Uterus (tissue), 4 donors: ENCODE data around the gene ALPG. TPM values are rescaled to one million over a fixed set of nuclear protein-coding genes. Genes with fewer than 3 reads are reported as not detected.

Source experiments
- DNase-seq, 2 donors: peaks; one replicate each; pipeline ENCODE4 v3.0.0-alpha.2; 2019 to 2020
- H3K27ac ChIP-seq, 2 donors: fragments of 200-600 bp; sonication (generic); 1 replicate in 1 of 2; 2 replicates in 1 of 2; pipeline ENCODE4 v1.5.1; 2016 to 2018
- H3K27me3 ChIP-seq, 2 donors: fragments of 200-600 bp; sonication (generic); one replicate each; pipeline ENCODE4 v1.5.1; 2018 to 2019; ENCODE audit warnings: control low read depth in 1 of 2
- H3K36me3 ChIP-seq, 2 donors: fragments of 200-600 bp; sonication (generic); one replicate each; pipeline ENCODE4 v1.5.1; 2019; ENCODE audit warnings: control low read depth in 1 of 2
- H3K4me1 ChIP-seq, 2 donors: fragments of 200-600 bp; sonication (generic); one replicate each; pipeline ENCODE4 v1.5.1; 2018 to 2019; ENCODE audit warnings: control low read depth in 1 of 2
- H3K4me3 ChIP-seq, 2 donors: fragments of 200-600 bp; sonication (generic); 1 replicate in 1 of 2; 2 replicates in 1 of 2; pipeline ENCODE4 v1.5.1; 2018 to 2019; ENCODE audit warnings: mild to moderate bottlenecking in 1 of 2
- H3K9me3 ChIP-seq, 2 donors: fragments of 200-600 bp; sonication (generic); one replicate each; pipeline ENCODE4 v1.5.1; 2019; ENCODE audit warnings: control low read depth in 1 of 2
- POLR2A ChIP-seq, 2 donors: fragments of 450-650 bp; IDR thresholded peaks; one replicate each; pipeline ENCODE4 v1.6.1; 2016; ENCODE audit warnings: antibody characterized with exemption in 2 of 2, mild to moderate bottlenecking in 1 of 2, moderate library complexity in 1 of 2
- intact Hi-C: fragments of 100-400 bp; cut with DNase I; formaldehyde crosslinking; loops from one replicate; pipeline ENCODE4 v1.15.1; 2023; ENCODE audit warnings: low total_unique reads
- total RNA-seq, 4 donors: library from RNA; depleted of rRNA in 3 of 4; stranded (reverse); fragments of >200 nt in 3 of 4; gene quantifications; one replicate each; pipeline versions ENCODE4 v1.1.0 to v1.2.4, GENCODE V29; 2014 to 2023
- TF ChIP-seq, protein P1 (sequence below), 4 experiments: fragments of 200-600 bp in 2 of 4; fragments of 450-650 bp in 2 of 4; sonication (generic) in 2 of 4; IDR thresholded peaks; one replicate each; pipeline ENCODE4 v1.5.1; 2016 to 2019; ENCODE audit warnings: antibody characterized with exemption in 4 of 4, mild to moderate bottlenecking in 2 of 4, moderate library complexity in 1 of 4
- donor health status: DM: yes; HTN: yes; CAD: no.

The ALPG gene
- total RNA-seq, 4 donors from 2014 or later = not detected

DNA sequence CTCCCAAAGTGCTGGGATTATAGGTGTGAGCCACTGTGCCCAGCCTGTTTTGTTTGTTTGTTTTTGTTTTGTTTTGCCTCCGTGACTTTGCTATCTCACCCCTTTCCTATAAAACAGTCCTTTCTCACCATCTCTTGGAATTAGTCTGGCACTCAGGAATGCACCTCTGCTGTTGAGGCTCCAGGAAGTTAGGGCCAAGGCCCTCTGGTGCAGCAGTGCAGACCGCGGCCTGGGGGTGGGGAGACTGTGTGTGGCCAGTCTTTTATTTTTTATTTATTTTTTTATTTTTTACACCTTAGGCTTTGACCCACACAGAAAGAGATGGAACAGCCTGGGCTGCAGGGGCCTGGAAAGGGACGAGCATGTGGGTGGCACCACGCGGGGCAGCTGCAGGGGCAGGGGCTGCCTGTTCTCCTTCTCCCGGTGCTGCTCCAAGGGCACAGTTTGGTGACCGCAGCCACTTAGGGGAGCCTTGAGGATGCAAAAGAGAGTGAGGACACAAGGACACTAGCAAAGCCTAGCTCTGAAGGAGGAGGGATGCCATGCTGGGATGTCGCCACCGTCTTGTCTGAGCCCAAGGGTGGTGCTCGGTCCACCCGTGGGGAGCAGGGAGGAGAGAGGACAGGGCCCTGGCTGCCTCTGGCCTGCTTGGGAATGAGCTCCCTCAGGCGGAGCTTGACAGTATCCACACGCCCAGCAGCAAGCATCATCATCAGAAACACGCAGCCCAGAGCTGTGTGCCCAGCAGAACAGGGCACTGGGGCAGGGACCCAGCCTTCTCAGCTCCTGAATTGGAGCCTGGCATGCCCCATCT, 29.9 kb downstream of the ALPG start:
- Histone ChIP-seq H3K9me3 (no peaks in the 10 kb centered on the region), H3K36me3 (no peaks in the 10 kb centered on the region), H3K4me3 (no peak overlapping the region), H3K27me3 (no peaks in the 10 kb centered on the region), H3K4me1 (no peaks in the 10 kb centered on the region), H3K27ac (no peak overlapping the region)
- TF ChIP-seq, protein P1, sequence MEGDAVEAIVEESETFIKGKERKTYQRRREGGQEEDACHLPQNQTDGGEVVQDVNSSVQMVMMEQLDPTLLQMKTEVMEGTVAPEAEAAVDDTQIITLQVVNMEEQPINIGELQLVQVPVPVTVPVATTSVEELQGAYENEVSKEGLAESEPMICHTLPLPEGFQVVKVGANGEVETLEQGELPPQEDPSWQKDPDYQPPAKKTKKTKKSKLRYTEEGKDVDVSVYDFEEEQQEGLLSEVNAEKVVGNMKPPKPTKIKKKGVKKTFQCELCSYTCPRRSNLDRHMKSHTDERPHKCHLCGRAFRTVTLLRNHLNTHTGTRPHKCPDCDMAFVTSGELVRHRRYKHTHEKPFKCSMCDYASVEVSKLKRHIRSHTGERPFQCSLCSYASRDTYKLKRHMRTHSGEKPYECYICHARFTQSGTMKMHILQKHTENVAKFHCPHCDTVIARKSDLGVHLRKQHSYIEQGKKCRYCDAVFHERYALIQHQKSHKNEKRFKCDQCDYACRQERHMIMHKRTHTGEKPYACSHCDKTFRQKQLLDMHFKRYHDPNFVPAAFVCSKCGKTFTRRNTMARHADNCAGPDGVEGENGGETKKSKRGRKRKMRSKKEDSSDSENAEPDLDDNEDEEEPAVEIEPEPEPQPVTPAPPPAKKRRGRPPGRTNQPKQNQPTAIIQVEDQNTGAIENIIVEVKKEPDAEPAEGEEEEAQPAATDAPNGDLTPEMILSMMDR (IDR thresholded peaks at IDR 0.05) = no peak
- TF ChIP-seq POLR2A (IDR thresholded peaks at IDR 0.05) = no peak
- intact Hi-C loops = no loop called here
- DNase-seq = no peak

DNA sequence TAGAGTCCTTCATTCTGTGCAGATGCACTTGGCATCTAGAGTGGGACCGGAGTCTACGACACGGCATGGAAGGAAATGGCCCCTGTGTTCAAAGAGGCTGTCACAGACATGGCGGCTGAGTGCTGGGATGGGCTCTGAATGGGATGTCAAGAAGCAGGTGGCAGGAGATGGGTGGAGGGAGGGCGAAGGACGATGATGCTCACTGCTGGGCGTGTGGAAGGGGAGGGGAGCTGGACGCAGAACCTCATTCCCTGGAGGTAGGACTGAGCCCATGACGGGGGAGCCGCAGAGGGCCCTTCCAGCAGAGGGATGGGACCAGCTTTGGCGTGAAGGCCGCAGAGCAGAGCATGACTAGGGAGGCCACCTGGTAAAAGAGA, 30.5 kb downstream of the ALPG start:
- Histone ChIP-seq H3K4me3 (no peak overlapping the region), H3K36me3 (no peaks in the 10 kb centered on the region), H3K9me3 (no peaks in the 10 kb centered on the region), H3K27me3 (no peaks in the 10 kb centered on the region), H3K4me1 (no peaks in the 10 kb centered on the region), H3K27ac (no peak overlapping the region)
- intact Hi-C loops = no loop called here
- DNase-seq = no peak
- TF ChIP-seq, protein P1 (IDR thresholded peaks at IDR 0.05) = no peak
- TF ChIP-seq POLR2A (IDR thresholded peaks at IDR 0.05) = no peak

DNA sequence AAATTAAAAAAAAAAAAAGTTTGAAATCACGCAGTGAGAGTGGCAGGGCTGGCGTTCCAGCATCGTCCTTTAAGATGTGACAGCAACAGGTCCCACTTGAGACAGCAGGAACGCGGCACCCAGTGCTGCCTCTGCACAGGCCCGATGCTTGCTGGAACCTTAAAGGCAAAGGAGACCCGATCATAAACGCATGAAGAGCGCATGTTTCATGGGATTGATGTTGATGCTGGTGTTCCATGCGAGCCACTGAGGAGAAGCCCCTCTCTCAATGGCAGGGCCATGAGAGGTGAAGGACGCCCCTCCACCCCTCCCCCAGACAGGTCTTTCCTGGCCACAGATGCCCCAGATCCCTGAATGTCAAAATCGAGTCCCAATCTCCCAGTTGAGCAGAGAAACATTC, 31.4 kb downstream of the ALPG start:
- DNase-seq = no peak
- Histone ChIP-seq H3K36me3 (no peaks in the 10 kb centered on the region), H3K27me3 (no peaks in the 10 kb centered on the region), H3K4me3 (no peak overlapping the region), H3K4me1 (no peaks in the 10 kb centered on the region), H3K27ac (no peak overlapping the region), H3K9me3 (no peaks in the 10 kb centered on the region)
- intact Hi-C loops = loop anchor here (2.0 kb wide), 1 partner anchor 531 kb away; no protein-coding TSS in a partner anchor
- TF ChIP-seq POLR2A (IDR thresholded peaks at IDR 0.05) = no peak
- TF ChIP-seq, protein P1 (IDR thresholded peaks at IDR 0.05) = no peak

DNA sequence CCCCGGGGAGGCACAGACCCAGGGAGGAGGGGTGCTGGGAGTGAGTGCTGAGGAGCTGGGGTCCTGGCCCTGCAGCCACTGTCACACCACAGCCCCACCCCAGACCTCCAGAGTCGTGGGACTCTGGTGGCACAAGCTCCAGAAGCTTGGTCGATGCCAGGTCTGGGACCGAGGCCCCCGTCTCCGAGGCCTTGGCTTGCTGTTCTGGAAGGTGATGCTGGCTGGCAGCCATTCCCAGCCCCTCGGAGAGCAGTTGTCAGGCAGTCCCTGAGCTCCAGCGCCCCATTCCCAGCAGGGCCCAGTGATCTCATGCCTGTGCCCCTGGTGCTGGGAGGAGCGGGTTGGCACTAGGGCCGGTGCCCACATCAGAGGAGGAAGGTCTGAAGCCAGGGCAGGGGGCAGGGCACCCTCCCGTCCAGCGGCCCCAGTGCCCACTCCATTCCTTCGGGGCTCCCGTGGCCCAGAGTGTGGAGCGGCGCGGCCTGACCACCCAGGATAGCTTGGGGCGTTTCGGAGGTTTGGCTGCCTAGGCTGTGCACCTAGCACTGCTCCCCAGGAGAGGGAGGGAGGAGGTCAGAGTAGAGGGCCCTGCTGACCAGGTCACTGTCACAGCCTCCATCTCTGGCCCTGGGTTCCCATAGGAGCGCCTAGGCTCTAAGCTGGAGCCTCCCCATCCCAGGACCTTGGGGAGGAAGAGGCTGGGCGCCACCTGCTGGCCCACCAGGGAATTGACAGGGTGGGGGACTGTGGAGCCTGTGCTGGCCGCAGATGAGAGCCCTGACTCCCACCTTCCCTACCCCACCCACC, 32.5 kb downstream of the ALPG start:
- intact Hi-C loops = loop anchor here (2.0 kb wide), 1 partner anchor 532 kb away; no protein-coding TSS in a partner anchor
- H3K27ac ChIP-seq = no peak overlapping the region
- no peak for DNase-seq
- H3K27me3 ChIP-seq = no peaks in the 10 kb centered on the region
- TF ChIP-seq POLR2A (IDR thresholded peaks at IDR 0.05) = no peak
- TF ChIP-seq, protein P1 (IDR thresholded peaks at IDR 0.05) = peak in 3 of 4 experiments; percentile 4 to 30 (median 9)
- H3K9me3 ChIP-seq = no peaks in the 10 kb centered on the region
- no peak overlapping the region for H3K4me3 ChIP-seq
- no peaks in the 10 kb centered on the region for H3K36me3 ChIP-seq
- no peaks in the 10 kb centered on the region for H3K4me1 ChIP-seq

DNA sequence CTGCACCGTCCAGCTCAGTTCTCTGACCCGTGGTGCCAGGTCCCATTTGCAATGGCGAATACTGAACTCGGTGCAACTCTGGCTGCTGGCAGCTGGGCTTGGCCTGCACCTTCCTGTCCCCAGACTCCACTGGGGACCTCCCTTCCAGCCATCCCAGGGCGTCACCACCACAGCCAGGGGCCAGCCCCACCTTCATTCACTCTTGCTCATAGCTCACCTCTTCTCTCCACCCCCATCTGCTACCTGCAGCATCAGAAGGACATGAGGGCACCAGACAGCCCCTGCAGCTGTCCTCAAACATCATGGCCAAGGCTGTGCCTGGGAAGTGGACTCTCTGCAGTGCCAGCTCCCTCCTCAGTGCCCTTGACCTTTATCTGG, 33.1 kb downstream of the ALPG start:
- Histone ChIP-seq H3K27ac (no peak overlapping the region), H3K27me3 (no peaks in the 10 kb centered on the region), H3K4me3 (no peak overlapping the region), H3K9me3 (no peaks in the 10 kb centered on the region), H3K4me1 (no peaks in the 10 kb centered on the region), H3K36me3 (no peaks in the 10 kb centered on the region)
- TF ChIP-seq, protein P1 (IDR thresholded peaks at IDR 0.05) = peak in 1 of 4 experiments; percentile 2
- TF ChIP-seq POLR2A (IDR thresholded peaks at IDR 0.05) = no peak
- intact Hi-C loops = loop anchor here (2.0 kb wide), 1 partner anchor 533 kb away; no protein-coding TSS in a partner anchor
- DNase-seq = no peak
